ENCODE results near the gene VARS2. TPM values are rescaled to one million over a fixed set of nuclear protein-coding genes. Genes with fewer than 3 reads are reported as not detected.
A peak's percentile ranks its signal among the peaks of the same experiment; 100 is the strongest.

Gene VARS2
- total and polyA plus RNA-seq, 9 of the 15 experiments (the other 6 are each of a cell fraction or from before 2014, with no cell fraction given): 1.6 to 53.6 (median 29.9) TPM

- no peak for TF ChIP-seq ZBTB33 (CRISPR knock-in tag; IDR thresholded peaks at IDR 0.05)
- TF ChIP-seq CEBPZ (IDR thresholded peaks at IDR 0.05; ENCODE audit: borderline replicate concordance, low read depth, low read length): no peak
- TF ChIP-seq E2F8 (IDR thresholded peaks at IDR 0.05; ENCODE audit: low read depth, partially characterized antibody): peak; percentile 43
- TF ChIP-seq DMBX1 (CRISPR knock-in tag; IDR thresholded peaks at IDR 0.05; ENCODE audit: borderline replicate concordance): peak; percentile 65; the same call in 1 of the 2 replicates
- TF ChIP-seq DPF2 (IDR thresholded peaks at IDR 0.05): 0 out of 2 replicates have a peak, but pooled peaks have one; percentile 17
- TF ChIP-seq ARID1B (IDR thresholded peaks at IDR 0.05): 0 out of 2 replicates have a peak, but pooled peaks have one; percentile 37
- no peak for TF ChIP-seq TOE1 (IDR thresholded peaks at IDR 0.05; ENCODE audit: borderline replicate concordance)
- TF ChIP-seq TOE1 (CRISPR knock-in tag; IDR thresholded peaks at IDR 0.05; ENCODE audit: borderline replicate concordance, low read depth): no peak
- TF ChIP-seq PCBP1 (IDR thresholded peaks at IDR 0.05; ENCODE audit: low read depth, low read length, poor library complexity, severe bottlenecking): no peak
- TF ChIP-seq PREB (CRISPR knock-in tag; IDR thresholded peaks at IDR 0.05): no peak
- TF ChIP-seq TFE3 (CRISPR knock-in tag; IDR thresholded peaks at IDR 0.05): no peak
- TF ChIP-seq DEAF1 (CRISPR knock-in tag; IDR thresholded peaks at IDR 0.05): no peak
These were observed 38.6 kb upstream of the VARS2 start (continued) for GRCh38 chr6:30875244-30876038.

All from K562 (cell line).